Activated CD4-positive, alpha-beta T cell treated with anti-CD3 and anti-CD28 coated beads, Interleukin-2, amount 50 U/mL, for 16 hours (primary cell): ENCODE data around the gene MGAT5.

Experiments used
- DNase-seq: peaks from one replicate; pipeline ENCODE4 v3.0.0-alpha.2; 2020

The MGAT5 gene

DNA sequence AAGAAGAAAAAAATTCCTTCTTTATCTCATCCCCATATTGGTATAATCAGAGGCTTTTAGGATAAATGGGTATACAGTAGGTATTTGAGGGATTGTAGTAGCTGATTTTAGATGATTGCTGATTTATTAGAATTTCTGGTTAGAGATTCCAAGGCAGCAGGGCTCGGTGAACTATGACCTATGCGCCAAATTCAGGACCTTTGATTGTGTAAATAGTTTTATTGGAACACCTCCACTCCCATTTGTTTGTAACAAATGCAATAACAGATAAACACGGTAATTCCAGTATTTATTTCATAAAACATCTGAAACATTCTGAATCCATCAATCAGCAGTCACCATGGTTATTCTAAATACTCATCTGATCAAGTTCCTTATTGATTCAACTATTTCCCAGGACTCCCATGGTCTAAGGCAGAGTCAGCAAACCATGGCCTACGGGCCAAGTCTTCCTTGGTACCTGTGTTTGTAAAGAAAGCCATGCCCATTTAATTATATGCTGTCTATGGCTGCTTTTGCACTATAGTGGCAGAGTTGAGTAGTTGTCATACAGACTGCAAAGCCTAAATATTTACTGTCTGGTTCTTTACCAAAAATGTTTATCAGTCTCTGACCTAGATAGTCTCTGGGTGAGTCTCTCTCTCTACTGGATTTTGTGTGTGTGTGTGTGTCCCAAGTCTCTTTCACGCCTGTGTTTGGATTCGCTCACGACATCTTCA is 4.3 kb downstream of the MGAT5 start:
- DNase-seq: no peak

DNA sequence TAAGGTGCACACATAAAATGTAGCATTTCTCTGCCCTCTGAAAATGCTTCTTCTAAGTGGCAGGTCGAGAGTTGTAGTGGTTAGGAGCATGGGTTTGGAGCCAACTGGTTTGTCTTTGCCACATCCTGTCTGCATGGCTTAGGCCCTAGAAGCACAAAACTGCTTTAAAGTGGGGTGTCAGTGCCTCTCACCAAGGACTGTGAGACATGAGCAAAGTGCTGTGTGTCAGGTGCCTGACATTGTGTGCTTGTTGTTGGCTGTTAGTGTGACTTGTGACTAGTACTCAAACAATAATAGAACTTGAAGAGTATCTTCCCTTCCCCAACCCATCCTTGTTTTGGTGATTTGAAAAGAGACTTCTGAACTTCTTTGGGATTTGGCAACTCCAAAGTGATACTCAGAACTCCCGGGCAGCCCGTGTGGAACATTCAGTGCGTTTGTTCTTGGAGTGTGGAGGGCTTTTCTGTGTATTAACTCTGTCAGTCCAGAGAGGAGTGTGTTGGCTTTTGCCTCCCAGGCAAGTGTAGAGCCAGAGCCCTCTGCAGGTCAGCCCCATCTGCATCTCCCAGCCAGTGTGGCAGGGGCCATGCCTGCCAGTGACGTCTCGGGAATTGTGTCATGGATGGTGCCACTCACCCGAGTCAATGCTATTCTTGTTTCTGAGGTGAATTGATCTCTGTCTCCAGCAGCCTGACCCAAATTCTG is 5.0 kb downstream of the MGAT5 start:
- DNase-seq: peak; percentile 70

GRCh38 chr2:134259571-134259970 is 5.7 kb downstream of the MGAT5 start:
- DNase-seq: no peak

DNA sequence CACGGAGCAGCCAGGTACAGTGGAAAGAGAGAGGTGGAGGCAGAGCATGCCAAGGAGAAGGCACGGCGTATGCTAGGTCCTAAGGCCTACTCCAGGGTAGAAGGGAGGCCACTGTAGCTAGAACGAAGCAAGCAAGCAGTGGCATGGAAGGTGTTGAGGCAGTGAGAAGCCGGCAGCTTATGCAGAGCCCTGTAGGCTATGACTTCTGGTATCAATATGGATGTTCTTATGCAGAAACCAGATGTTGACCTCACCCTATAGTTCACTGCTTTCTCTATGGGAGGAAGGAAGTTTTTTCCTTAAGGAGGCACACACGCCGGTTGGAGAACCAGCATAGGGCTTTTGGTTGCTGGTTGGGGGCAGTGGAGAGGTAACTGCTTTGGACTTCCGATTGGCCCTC is 6.1 kb downstream of the MGAT5 start:
- no peak for DNase-seq

DNA sequence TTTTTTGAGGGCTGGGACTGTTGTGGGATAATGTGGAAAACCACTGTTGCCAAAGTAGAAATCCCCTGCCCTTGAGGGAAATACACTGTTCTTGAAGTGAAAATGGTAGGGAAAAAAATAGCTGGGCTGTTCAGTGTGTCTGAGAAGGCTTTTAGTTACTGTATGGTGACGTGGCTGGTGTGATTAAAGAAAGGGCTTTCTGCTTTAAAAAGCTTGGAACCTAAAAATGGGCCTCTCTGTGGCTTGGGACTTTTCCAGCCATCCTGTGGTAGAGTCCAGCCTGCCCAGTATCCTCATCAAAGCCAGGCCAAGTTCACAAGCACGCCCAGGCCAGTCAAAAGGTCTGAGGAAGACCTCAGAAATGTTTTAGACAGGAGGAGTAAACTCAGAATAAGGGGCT is 6.8 kb downstream of the MGAT5 start:
- DNase-seq: no peak

GRCh38 chr2:134261398-134262131 is 7.7 kb downstream of the MGAT5 start:
- no peak for DNase-seq

GRCh38 chr2:134262684-134263083 is 8.8 kb downstream of the MGAT5 start:
- no peak for DNase-seq

DNA sequence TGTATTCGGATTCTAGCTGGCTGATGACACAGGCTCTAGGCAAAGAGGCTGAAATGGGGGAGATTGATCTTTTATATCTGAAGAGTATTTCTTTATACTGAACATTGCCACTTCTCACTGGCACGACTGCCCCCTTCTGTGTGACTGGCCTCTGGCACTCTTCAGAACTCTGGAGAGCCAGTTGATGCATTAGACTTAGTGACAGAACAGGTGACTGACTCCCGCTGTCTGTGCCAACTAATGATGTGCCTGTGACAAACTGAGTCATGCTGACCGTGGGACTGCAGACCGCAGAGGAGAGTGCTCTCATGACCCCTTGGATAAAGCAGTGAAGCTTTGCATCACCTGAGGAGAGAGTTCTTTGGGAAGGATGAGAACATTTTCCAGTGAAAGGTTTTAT is 14.4 kb downstream of the MGAT5 start:
- DNase-seq: no peak

DNA sequence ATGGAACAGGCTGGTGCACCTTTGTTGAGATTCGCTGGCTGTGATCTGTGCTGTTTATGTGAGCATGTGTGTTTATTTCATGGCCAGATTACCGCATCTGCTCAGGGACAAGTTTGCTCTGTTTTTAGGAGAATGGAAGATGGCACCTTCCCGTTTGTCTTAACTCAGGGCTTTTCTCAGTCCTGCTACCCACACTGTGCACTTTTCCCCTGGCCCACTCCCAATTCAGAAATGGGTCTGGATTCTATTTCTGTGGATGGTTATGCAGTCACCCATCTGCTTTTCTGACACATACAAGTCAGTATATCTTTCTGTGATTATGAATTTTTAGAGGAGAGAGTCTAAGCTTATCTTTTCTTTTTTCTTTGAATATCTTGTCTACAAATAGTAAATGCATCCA is 15.4 kb downstream of the MGAT5 start:
- DNase-seq: no peak

- DNase-seq: no peak
These were observed 16.3 kb downstream of the MGAT5 start for GRCh38 chr2:134269972-134270735.

DNA sequence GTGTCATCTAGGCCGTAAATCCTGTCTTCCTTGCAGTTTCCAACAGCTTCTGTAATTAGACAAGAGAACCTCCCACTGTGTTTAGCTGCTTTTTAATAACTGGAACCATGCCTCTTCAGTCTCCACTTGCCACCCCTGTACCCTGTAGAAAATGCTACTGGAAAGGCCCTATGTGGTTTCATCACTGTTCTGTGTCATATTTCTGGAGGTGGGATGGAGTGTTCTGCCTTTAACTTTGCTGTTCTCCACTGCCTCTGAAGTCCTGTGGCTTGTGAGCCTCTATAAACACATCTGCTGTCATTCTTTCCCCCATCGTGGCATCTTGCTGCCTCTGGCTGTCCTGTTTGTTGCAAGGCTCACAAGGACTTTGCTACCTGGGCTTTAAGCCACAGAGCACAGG is 17.9 kb downstream of the MGAT5 start:
- DNase-seq: no peak

DNA sequence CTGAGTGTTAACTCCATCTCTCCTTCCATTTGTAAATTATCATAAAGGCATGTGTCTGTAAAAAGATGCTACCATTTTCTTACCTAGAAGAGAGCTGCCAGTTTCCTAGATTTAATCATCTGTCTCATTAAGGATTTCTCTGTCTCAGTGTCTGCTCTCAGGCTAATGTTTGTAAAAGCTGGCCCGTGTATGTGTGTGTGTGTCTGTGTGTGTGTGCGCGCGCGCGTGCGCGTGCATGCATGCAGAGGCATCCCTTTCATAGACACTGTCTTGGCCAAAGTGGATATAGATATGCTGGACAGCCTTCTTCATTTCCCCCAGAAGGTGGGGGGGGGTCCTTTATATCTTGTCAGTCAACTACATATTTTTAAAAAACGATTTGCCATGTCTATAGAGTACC is 18.9 kb downstream of the MGAT5 start:
- DNase-seq: no peak

DNA sequence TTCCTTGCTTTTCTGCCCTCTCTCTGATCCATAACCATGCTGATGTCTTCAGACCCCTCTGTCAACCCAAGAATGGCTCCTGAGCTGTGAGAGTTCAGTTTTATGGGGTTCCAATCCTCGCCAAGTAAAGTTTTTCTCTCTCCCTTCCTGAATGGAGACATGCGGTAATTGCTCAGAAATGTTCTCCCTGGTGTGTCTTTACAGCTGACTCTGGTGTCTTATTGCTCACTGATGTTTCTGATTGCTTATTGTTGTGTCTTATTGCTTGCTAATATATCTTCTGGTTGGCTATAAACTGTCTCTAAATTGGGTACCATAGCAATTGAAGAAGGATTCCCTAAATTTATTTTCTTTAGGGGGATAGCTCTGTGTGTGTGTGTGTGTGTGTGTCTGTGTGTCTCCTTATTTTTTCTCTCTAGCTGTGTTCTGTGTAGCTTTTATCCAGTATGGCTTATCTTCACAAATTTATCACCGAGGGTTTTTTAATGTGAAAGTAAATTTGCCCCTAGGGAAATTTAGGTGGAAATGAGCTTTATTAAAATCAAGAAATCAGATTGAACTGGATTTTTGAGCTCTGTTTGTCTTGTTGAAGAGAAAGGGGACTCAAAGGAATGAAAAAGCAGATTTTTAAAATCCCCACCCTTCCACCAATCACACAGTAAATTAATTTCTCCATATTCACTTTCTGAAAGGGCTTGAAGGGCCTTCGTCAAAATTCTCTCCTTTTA is 19.5 kb downstream of the MGAT5 start:
- DNase-seq: no peak

- no peak for DNase-seq
These were observed 20.2 kb downstream of the MGAT5 start for GRCh38 chr2:134274121-134274520.

DNA sequence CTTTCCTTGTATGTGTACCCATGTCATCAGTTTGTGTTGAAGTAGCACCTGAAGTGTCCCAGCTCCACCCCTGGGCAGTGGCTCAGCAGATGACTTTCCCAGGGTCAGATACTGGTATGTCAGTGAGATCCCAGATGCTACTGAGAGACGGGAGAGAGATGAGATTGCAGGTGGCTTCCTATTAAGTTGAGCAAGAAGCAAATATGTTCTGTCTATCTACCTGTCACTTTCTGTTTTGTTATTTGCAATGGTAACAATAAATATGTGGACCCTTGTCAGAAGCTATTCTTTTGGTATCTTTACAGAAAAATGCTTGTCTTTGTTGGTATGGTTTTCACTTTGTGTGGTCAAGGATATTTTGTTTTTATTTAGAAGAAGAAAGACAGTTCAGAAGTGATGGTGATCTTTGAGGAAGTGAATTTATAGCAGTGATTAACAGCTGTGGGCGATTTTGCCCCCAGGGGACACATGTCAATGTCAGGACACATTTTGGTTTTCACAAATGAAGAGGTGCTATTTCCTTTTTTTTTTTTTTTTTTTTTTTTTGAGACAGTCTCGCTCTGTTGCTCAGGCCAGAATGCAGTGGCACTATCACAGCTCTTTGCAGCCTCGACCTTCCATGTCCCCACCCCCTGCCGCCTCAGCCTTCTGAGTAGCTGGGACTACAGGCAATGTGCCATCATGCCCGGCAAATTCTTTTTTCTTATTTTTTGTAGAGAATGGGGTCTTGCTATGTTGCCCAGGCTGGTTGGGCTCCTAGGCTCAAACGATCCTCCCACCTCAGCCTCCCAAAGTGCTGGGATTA is 21.4 kb downstream of the MGAT5 start:
- no peak for DNase-seq

DNA sequence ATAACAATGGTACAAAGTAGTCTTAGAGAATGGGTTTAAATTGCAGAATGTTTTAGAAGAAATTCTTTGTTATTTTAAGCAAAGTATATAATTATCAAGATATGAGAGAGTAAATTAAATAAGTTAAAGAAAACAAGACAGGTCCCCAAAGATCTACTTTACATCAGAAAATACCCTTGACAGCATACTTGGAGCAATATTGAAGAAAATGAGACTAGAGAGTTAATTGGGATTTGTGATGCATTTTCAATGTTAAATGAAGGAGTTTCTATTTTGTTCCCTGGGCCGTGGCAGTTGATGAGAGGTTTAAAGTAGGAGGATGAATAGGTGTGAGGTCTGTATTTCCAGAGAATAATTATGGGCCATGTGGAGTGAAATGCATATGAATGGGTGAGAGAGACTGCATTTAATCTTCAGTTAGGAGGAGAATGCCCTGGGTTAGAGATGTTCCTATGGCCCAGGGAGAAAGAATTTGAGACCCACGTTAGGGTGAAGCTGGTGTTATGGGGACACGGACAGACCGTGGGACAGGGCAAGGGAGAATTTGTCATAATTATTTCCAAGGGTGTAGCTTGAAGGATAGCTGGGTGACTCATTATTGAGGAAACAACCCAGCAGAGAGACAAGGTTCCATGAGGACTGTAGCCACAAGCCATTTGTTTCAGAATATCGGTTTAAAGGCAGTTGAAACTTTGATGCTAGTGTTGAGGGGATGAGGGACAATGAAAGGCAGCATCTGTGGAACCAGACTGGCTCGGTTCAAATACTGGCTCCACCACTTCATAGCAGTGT is 22.7 kb downstream of the MGAT5 start:
- no peak for DNase-seq

- no peak for DNase-seq
These were observed 23.4 kb downstream of the MGAT5 start for GRCh38 chr2:134277223-134277622.

DNA sequence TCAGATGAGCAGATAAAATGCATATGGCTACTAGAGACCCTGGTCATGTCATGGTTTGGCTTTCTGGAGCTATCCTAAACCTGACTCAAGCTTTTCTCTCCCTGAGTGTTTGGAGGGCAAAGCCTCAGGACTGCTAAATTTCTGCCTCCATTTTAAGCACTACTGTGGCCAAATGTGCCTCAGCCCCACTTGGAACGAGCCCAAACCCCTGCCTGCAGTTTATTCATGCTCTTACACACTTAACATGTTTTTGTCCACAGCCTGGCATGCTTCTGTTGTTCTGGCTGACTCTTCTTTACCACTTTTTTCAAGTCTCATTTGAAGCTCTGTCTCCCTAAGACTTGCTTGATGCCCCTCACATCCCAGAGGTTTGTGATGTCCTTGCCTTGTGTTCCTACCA is 24.7 kb downstream of the MGAT5 start:
- no peak for DNase-seq

GRCh38 chr2:134279417-134279816 is 25.5 kb downstream of the MGAT5 start:
- DNase-seq: no peak

DNA sequence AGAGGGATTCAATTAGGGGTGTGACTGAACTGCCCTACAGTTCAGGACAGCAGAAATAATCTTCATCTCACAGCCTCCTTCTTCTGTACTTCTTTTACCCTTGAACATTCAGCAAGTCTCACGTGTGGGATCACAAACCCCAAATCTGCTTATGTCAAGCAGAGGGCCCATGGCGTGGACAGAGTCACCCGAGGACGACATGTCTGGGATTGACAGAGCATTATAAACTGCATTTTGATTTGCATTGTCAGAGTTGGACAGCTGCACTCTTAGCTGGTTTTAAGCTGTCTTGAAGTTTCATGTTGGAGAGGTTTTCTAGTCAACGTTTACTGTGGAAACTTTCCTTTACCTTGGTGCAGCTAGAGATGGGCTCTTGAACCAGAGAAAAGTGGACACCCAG is 26.4 kb downstream of the MGAT5 start:
- DNase-seq: no peak

- no peak for DNase-seq
These were observed 26.9 kb downstream of the MGAT5 start for GRCh38 chr2:134280726-134281125.
